GM19023 (cell line): ENCODE measurements around the gene NFIC.
"Not testable (repeated sequence)": the region's sequence is repeated elsewhere in the genome, so short reads cannot be mapped to it uniquely, and the experiment has no call there.

Source experiments
- ATAC-seq: cut with Tn5 transposase; IDR thresholded peaks from one replicate; pipeline ENCODE4 v1.9.1; 2021; ENCODE audit warnings: mild to moderate bottlenecking, moderate library complexity; ENCODE audit not compliant: unreplicated experiment

The NFIC gene

DNA sequence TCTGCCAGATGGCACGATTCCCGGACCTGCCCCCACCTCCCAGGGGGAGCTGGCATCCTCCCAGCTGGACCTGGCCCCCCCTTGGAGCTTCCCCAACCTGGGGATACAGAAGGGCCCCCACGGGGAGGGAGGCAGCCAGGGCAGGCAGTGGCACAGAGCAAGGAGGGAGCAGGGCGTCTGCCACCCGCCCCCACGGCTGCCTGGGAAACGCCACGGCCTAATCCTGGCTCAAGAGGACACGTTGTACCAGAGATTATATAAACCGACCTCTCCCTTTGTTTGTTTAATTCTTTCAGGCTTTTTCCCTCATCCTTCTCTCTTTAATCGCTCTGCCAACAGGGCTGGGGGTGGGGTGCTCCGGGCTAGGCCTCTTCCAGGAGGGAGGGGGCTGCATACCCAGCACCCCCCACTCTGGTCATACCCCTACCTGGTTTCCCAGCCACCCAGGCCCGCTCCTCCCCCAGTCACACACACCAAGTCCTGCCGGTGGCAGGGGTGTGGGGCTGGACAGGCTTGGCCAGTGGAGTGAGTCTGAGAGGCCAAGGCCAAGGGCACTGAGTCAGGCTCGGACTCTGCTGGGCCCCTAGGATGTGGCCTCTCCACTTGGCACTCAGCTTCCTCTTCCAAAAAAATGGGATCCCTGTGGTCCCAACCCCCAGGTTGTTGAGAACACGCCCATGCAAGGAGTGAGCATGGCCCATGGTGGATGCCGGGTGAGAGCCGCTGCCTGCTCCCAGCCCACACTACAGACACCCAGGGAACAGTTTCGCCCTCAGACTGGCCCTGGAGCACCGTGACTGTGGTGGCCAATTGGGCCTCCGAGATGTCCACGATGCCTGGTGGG is 29.5 kb upstream of the NFIC start:
- ATAC-seq, result no peak

DNA sequence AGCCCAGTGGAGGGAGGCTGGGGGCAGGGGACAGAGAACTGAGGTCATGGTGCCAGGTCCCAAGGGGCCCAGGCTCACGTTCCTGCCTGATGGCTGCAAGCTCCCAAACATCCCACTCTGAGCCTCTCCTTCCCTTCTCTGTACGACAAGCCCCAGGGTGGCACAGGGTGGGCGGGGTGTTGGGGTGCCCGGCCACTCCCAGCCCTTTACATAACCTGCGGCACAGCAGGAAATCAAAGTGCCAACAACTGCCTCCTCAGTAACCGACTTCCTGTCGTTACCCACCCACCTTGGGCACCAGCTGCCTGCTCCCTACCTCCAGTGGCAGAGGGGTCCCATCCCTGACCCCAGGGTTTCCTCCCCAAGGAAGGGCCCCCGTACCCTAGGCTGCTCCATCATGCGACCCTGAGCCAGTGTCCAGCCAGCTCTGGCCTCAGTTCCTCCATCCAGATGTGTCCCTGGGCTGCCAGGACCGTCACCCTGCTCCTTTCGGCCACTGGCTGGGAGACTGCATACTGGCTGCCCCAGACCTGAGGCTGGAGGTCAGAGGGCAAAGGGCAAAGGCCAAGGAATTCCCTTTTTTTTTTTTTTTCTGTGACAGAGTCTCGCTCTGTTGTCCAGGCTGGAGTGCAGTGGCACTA is 27.7 kb upstream of the NFIC start:
- ATAC-seq, result no peak

DNA sequence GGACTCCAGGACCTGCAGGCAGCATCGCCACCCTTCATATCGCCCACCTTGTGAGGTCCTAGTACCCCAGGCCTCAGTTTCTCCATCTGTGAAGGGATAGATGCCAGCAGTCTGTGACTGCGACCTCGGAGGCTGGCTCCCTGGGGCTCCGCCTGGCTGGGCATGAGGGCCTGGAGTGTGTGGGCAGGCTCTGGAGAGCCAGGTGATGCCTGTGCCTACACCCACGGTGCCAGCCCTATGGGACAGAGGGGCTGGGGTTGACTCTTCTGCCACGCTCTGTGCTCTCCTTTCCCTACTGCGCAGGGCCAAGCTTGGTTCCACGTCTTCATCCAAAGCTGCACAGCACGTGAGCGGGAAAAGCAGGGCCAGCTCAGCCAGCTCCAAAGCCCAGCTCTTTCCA is 26.0 kb upstream of the NFIC start:
- no peak for ATAC-seq

DNA sequence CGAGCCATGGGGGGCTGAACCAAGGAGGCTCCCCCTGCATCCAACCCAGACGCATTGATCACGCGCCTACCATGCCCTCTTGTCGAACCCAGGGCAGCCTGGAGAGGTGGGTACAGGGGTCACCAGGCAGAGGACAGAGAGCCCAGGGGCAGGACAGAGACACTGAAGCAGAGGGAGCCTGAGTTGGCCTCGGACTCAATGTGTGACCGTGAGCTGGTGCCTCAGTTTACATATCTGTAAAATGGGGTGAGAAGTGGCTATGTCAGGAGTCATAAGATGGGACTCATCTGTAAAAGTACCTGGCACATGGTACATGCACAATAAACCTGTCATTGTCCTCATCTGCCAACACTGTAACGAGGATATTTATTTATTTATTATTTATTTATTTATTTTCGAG is 24.1 kb upstream of the NFIC start:
- ATAC-seq, result no peak

DNA sequence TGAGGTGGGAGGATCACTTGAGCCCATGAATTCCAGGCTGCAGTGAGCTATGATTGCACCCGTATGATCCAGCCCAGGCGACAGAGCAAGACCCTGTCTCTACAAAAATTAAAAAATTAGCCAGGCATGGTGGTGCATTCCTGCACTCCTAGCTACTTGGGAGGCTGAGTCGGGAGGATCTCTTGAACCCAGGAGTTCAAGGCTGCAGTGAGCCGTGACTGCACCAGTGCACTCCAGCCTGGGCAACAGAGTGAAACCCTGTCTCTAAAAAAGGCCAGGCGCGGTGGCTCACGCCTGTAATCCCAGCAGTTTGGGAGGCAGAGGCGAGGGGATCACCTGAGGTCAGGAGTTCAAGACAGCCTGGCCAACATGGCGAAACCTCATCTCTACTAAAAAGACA is 23.4 kb upstream of the NFIC start:
- not testable (repeated sequence) for ATAC-seq

DNA sequence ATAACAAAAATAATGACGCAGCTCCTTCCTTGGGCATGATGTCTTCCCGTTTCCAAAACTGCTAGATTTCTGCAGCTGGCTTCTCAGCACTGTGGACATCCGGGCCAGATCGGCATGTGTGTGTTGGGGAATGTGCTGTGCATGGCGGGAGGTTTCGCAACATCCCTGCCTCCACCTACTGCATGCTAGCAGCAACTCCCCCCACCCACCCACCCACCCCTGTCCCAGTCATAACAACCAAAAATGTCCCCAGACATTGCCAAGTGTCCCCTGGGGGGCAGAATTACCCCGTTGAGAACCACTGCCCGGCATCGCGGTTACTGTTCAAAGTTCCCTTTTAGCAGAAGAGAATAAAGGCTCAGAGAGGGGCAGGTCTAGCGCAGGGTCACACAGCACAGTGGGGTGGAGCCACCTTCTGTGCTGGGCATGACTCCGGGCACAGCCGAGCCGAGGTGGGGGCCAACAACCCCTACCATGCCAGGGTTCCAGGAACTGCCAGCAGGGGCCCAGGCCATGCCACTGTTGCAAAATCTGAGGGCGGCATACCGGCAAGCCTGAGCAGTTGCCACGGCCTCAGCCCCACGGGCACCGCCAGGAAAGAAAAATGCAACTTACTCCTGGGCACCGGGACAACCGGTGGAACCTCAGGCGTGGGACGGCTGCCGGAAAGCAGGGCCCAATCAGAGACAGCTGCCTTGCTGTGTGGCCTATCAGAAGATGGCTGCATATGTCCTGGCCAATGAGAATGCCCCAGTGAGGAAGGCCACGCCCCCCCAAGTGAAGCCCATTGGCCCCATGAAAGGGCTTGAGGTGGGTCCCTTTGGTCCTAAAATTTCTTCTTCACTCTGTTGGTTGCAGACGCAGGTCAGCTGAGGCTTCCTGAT is 22.5 kb upstream of the NFIC start:
- ATAC-seq, result no peak

DNA sequence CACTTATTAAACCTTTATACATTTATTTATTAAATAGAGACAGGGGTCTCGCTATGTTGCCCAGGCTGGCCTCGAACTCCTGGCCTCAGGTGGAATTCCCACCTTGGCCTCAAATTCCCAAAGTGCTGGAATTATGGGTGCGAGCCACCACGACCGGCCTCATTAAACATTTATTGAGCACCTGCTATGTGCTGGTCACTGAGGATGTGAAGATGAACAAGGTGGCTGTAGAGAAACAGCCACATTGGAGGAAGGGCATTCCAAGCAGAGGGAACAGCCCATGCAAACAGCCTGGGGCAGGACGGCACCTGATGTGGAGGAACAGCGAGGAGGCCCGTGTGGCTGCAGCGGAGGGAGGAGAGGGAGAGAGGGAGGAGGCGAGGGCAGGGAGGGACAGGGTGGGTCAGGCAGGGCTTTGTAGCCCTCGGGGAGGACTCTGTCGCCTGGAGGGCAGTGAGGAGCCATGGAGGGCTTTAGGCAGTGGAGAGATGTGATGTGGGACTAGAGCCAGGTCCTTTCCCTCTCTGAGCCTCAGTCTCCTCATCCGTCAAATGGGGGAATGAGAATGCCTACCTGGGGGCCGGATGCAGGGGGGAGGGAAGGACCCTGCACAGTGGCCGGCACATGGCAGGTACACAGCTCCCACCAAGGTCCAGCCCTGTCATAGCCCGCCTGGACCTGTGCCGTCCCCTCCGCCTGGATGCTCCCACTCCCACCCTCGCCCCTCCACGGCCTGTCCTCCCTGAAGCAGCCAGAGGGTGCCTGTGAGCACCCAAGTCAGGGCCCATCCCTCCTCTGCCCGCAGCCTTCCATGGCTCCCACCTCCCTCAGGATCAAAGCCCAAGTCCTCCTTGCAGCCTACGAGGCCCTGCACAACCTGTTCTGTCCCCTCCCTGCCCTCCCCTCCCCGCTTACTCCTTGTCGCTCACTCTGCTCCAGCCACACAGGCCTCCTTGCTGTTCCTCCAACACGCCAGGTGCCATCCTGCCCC is 21.5 kb upstream of the NFIC start:
- ATAC-seq, result no peak

DNA sequence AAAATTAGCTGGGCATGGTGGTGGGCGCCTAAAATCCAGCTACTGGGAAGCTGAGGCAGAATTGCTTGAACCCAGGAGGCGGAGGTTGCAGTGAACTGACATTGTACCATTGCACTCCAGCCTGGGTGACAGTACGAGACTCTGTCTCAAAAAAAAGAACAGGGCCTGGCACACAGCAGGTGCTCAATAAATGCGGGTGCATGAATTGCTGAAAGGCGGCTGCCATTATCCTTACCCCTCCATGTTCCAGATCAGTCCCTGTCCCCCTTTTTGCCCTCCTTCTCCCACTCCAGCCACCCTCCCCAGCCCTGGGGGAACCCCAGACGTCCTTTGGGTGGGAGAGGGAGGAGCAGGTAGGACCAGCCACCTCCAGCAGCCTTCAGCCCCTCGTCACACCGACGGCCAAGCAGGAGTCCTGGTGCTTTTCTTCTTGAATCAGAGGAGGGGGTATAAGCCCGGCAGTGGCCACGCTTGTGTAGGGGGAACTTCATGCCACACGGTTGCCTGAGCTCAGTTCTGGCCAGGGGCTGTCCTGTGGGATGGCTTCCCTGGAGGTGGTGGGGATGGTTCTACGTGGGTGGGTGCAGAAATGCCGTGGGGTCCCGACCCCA is 20.4 kb upstream of the NFIC start:
- ATAC-seq, result no peak

DNA sequence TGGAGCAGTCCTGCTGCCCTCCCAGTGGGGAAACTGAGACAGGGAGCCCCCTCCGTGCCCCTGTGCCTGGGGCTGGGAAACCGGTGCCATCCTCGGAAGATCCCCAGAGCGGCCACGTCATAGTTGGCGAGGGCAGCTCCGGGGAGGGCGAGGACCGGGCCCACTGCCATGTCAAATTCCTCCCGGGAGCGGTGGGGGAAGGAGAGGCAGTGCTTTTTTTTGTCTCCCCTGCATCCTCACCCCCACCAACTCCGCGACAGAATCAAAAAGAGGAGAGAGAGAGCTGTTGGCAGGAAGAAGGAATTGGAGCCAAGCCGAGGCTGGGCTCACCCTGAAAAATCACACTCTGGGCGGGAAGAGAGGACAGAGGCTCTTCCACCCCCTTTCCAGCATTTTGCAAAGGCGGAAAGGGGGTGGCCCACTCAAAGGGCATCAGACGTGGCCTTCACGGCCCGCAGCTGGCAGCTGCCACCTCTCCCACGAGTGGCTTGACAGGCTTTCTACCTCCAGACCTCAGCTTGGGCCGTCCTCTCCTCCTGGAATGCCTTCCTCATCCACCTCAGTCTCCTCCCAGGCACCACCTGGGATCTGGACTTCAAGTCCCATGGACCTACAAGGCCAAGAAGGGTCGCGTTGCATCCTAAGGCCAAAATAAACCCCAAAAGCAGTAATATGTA is 19.6 kb upstream of the NFIC start:
- ATAC-seq, result no peak

DNA sequence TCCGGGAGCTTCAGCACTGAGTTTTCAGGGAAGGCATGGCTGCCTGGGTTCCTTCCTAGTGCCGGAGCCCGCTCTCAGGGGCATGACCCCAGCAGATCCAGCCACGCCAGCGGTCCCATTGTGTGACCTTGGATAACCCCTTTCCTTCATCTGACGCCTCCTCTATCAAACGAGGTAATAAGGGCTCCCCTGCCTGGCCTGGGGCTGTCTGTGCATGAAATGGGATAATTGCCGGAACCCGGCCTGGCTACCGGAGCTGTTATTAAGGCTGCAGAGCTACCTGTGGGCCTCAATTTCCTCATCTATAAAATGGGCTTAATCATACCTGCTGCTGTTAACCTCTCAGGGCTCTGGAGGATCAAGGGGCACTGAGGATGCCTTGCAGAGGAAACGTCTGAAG is 18.3 kb upstream of the NFIC start:
- no peak for ATAC-seq

DNA sequence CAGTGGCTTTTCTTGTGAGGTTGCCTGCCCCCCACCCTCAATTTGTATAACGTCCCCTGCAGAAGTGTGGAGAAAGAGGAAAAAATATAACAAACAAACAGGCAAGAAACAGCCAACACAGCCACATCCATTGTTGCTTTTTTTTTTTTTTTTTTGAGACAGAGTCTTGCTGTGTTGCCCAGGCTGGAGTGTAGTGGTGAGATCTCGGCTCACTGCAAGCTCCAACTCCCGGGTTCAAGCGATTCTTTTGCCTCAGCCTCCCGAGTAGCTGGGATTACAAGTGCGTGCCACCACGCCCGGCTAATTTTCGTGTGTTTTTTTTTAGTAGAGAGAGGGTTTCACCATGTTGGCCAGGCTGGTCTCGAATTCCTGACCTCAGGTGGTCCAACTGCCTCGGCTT is 17.9 kb upstream of the NFIC start:
- not testable (repeated sequence) for ATAC-seq

DNA sequence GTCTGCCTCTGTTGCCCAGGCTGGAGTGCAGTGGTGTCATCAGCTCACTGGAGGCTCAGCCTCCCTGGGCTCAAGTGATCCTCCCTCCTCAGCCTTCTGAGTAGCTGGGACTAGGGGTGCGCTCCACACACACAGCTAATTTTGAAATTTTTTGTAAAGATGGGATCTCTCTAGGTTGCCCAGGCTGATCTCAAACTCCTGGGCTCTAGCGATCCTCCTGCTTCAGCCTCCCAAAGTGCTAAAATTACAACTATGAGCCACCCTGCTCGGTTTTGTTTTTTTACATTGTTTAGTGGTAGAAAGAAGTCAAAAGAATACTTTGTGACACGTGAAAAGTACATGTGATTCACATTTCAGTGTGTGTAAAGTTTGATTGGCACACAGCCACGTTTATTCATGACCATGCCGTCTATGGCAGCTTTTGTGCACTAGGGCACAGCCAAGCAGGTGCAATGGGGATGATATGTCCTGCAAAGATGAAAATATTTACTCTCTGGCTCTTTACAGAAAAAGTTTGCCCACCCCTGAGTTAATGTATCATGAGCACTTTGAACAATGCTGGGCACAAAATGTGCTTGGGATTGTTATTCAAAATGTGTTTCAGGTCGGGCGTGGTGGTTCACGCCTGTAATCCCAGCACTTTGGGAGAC is 16.2 kb upstream of the NFIC start:
- no peak for ATAC-seq

DNA sequence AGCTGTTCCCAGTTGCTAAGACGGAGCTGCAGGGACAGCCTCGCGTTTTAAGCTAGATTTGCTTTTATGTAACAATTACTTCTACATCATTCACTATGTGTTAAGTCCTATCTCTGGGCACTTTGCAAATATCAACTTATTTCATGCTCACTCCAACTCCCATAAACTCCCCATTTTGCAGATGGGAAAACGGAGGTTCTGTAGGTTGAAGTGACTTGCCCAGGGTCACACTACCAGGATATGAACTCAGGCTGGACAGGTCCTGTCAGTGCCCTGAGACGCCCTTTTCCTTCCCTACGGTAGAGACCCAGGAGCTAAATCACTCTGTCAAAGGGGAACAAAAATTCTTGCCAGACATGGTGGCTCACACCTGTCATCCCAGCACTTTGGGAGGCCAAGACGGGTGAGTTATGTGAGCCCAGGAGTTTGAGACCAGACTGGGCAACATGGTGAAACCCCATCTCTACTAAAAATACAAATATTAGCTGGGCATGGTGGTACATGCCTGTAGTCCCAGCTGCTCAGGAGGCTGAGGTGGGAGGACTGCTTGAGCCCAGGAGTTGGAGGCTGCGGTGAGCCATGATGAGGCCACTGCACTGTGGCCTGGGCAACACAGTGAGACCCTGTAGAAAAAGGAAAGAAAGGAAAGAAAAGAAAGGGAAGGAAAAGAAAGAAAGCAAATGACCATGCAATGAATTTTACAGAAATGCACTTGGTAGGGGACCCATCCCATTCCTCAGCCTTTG is 14.5 kb upstream of the NFIC start:
- ATAC-seq, result no peak

DNA sequence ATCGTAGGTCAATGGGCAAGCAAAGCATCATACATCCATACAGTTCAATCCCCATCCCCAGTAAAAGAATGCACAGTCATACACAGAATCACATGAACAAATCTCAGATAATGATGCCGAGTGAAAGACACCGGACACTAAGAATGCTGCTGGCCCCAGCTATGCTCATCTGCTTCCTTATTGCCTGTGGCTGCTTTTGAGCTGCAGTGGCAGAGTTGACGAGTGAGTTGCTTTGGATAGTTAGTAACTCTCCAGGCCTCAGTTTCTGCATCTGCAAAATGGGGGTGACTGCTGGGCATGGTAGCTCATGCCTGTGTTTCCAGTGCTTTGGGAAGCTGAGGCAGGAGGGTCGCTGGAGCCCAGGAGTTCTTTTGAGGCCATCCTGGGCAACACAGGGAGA is 12.9 kb upstream of the NFIC start:
- ATAC-seq, result no peak

DNA sequence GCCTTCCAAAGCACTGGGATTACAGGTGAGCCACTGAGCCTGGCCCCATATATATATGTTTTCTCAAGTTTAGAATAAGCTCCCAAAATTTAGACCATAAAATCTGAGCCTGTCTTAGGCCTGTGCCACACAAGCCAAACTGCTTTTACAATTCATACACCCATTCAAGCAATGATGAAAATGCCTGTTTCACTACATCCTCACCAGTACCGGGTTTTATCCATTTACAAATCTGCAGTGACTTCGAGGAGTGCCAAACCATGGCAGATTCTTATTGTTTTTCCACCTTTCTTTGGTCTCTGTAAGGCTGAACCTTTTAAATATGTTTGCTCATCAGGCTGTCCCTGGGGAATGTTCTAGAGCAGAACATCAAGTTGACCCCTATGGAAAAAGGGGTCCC is 9.6 kb upstream of the NFIC start:
- no peak for ATAC-seq

DNA sequence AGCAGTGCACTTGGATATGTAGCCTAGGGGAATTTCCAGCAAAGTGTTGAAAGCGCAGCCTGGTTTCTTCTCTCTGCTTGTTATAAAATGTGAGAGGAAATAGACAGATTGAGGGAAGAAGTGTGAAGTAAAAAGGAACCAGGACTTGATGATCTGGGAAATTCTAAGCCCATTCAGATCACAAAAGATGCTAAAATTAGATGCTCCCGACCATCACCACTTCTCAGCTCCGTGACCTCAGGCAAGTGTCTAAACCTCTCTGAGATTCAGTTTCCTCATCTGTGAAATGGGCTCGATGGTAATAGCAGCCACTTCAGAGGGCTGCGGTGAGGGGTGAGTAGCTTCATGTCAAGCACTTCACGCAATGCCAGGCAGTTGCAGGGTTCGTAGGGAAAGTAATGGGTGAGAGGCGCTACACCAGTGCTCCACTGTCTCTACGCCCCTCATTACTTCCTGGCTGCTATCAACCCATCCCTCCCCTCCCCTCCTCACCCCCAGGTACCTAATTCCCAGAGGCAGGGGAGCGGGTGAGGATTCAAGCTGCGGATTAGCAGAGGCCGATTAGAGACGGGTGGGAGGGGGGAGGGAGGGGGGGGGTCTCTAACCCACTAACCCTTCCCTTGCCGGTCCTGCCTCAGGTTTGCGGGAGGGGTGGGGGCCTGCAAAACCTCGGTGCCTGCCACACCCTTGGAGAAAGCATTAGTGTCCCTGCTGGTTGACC is 9.0 kb upstream of the NFIC start:
- no peak for ATAC-seq

DNA sequence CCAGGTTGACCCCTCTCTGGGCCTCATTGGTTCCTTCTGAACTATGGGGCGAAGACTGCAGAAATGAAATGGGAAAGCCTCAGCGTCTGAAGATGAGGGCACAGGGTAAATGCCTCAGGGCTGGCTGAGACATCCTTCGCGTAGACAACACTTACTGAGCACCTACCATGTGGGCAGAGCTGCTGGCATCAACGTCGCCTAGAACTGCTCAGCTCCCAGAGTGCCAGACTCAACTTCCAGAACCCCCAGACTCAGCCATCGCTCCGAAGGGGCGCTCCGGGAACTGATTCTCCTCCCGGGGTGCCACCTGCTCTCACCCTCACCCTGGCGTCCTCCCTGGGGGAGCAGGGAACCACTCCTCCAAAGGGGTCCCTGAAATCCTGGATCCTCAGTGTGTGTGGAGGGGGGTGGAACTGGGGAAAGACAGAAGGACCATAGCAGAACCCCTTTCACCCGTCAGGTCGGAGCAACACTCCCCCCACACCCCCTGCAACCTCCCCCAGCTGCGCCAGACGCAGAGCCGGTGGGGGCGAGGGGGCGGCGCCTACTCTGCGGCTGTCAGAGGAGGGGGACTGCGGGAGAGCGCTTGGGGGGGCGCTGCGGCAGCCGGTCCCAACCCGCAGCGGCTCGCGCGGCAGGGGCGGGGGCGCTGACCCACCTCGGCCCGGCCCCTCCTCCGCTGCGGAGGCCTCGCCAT is 8.2 kb upstream of the NFIC start:
- no peak for ATAC-seq
